Measurements from ENCODE around the gene ALDH8A1.

The ALDH8A1 gene

GRCh38 chr6:134951494-134952263 lies 1.8 kb upstream of the ALDH8A1 start:
- Histone ChIP-seq H3K36me3 (ENCODE audit: insufficient read depth, insufficient read length, low read length) (no peaks in the 10 kb centered on the region), H3K27me3 (ENCODE audit: insufficient read depth, insufficient read length) (no peaks in the 10 kb centered on the region), H3K4me1 (ENCODE audit: insufficient read depth, insufficient read length) (no peaks in the 10 kb centered on the region), H3K4me3 (ENCODE audit: insufficient read length, low read depth) (no peak overlapping the region), H3K9ac (ENCODE audit: insufficient read length, low read depth) (no peak overlapping the region), H3K9me3 (ENCODE audit: insufficient read depth, low read length) (no peaks in the 10 kb centered on the region)
- TF ChIP-seq ZNF274 (IDR thresholded peaks at IDR 0.05; ENCODE audit: low read depth, low read length): no peak
- TF ChIP-seq SUZ12 (IDR thresholded peaks at IDR 0.05; ENCODE audit: extremely low read depth, insufficient read depth, insufficient read length): no peak
- TF ChIP-seq YY1 (IDR thresholded peaks at IDR 0.05; ENCODE audit: insufficient read depth, insufficient read length): no peak
- DNase-seq (ENCODE audit: low read depth, low spot score): no peak

DNA sequence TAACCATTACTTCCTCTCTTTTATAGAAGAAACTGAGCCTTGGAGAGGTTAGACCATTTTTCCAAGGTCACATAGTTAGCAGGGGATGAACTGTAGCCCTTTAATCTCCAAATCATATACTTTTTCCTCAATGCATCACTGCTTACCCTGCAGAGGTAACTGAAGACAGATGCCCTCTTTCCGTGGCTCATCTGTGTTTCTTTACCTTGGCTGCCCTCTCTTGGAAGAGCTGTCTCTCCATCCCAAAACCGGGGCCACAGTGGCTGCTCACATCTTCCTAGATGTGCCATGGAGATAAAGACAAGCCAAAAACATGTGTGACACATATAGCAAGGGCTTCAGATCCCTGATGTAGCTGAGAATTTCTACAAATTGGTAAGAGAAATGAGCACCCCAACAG lies 581 bp upstream of the ALDH8A1 start:
- TF ChIP-seq SUZ12 (IDR thresholded peaks at IDR 0.05; ENCODE audit: extremely low read depth, insufficient read depth, insufficient read length) (no peak), YY1 (IDR thresholded peaks at IDR 0.05; ENCODE audit: insufficient read depth, insufficient read length) (no peak), ZNF274 (IDR thresholded peaks at IDR 0.05; ENCODE audit: low read depth, low read length) (no peak)
- no peak for DNase-seq (ENCODE audit: low read depth, low spot score)
- H3K27me3 ChIP-seq (ENCODE audit: insufficient read depth, insufficient read length): no peaks in the 10 kb centered on the region
- no peaks in the 10 kb centered on the region for H3K4me1 ChIP-seq (ENCODE audit: insufficient read depth, insufficient read length)
- H3K9ac ChIP-seq (ENCODE audit: insufficient read length, low read depth): no peak overlapping the region
- no peaks in the 10 kb centered on the region for H3K36me3 ChIP-seq (ENCODE audit: insufficient read depth, insufficient read length, low read length)
- no peaks in the 10 kb centered on the region for H3K9me3 ChIP-seq (ENCODE audit: insufficient read depth, low read length)
- no peak overlapping the region for H3K4me3 ChIP-seq (ENCODE audit: insufficient read length, low read depth)

GRCh38 chr6:134948691-134949090 lies 1.2 kb downstream of the ALDH8A1 start:
- Histone ChIP-seq H3K4me3 (ENCODE audit: insufficient read length, low read depth) (no peak overlapping the region), H3K27me3 (ENCODE audit: insufficient read depth, insufficient read length) (no peaks in the 10 kb centered on the region), H3K9me3 (ENCODE audit: insufficient read depth, low read length) (no peaks in the 10 kb centered on the region), H3K9ac (ENCODE audit: insufficient read length, low read depth) (no peak overlapping the region), H3K36me3 (ENCODE audit: insufficient read depth, insufficient read length, low read length) (no peaks in the 10 kb centered on the region), H3K4me1 (ENCODE audit: insufficient read depth, insufficient read length) (no peaks in the 10 kb centered on the region)
- TF ChIP-seq SUZ12 (IDR thresholded peaks at IDR 0.05; ENCODE audit: extremely low read depth, insufficient read depth, insufficient read length): no peak
- TF ChIP-seq YY1 (IDR thresholded peaks at IDR 0.05; ENCODE audit: insufficient read depth, insufficient read length): no peak
- no peak for TF ChIP-seq ZNF274 (IDR thresholded peaks at IDR 0.05; ENCODE audit: low read depth, low read length)
- no peak for DNase-seq (ENCODE audit: low read depth, low spot score)

DNA sequence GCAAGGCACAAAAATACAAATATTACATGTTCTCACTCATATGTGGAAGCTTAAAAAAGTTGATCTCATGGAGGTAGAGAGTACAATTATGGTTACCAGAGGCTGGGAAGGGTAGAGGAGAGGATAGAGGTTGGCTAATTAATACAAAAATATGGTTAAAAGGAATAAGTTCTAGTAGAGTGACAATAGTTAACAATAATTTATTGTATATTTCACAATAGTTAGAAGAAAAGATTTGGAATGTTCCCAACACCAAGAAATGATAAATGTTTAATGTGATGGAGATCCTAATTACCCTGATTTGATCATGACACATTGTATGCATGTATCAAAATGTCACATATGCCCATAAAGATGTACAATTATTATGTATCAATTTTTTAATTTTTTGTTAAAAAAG lies 1.8 kb downstream of the ALDH8A1 start:
- Histone ChIP-seq H3K9me3 (ENCODE audit: insufficient read depth, low read length) (no peaks in the 10 kb centered on the region), H3K9ac (ENCODE audit: insufficient read length, low read depth) (no peak overlapping the region), H3K4me3 (ENCODE audit: insufficient read length, low read depth) (no peak overlapping the region), H3K27me3 (ENCODE audit: insufficient read depth, insufficient read length) (no peaks in the 10 kb centered on the region), H3K36me3 (ENCODE audit: insufficient read depth, insufficient read length, low read length) (no peaks in the 10 kb centered on the region), H3K4me1 (ENCODE audit: insufficient read depth, insufficient read length) (no peaks in the 10 kb centered on the region)
- TF ChIP-seq ZNF274 (IDR thresholded peaks at IDR 0.05; ENCODE audit: low read depth, low read length) (no peak), YY1 (IDR thresholded peaks at IDR 0.05; ENCODE audit: insufficient read depth, insufficient read length) (no peak), SUZ12 (IDR thresholded peaks at IDR 0.05; ENCODE audit: extremely low read depth, insufficient read depth, insufficient read length) (no peak)
- no peak for DNase-seq (ENCODE audit: low read depth, low spot score)

DNA sequence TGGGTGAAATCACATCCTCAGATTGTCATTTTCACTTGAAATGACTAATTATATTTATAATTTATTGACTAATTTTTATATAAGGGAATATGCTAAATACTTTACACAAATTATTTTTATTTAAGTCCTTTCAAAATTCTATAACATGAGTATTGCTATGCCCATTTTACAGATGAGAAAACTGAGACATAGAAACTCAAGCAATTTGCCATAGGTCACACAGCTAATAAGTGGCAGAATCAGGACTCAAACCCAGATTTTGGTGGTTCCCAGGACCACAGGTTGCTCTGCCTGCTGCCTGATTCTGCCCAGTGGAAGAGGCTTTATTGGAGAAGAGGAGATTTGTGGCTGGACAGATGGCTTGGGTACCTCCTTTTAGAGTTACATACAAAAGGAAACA lies 4.9 kb downstream of the ALDH8A1 start:
- no peaks in the 10 kb centered on the region for H3K27me3 ChIP-seq (ENCODE audit: insufficient read depth, insufficient read length)
- TF ChIP-seq YY1 (IDR thresholded peaks at IDR 0.05; ENCODE audit: insufficient read depth, insufficient read length) (no peak), ZNF274 (IDR thresholded peaks at IDR 0.05; ENCODE audit: low read depth, low read length) (no peak), SUZ12 (IDR thresholded peaks at IDR 0.05; ENCODE audit: extremely low read depth, insufficient read depth, insufficient read length) (no peak)
- DNase-seq (ENCODE audit: low read depth, low spot score): no peak
- H3K4me3 ChIP-seq (ENCODE audit: insufficient read length, low read depth): no peak overlapping the region
- no peak overlapping the region for H3K9ac ChIP-seq (ENCODE audit: insufficient read length, low read depth)
- H3K4me1 ChIP-seq (ENCODE audit: insufficient read depth, insufficient read length): no peaks in the 10 kb centered on the region
- H3K9me3 ChIP-seq (ENCODE audit: insufficient read depth, low read length): no peaks in the 10 kb centered on the region
- no peaks in the 10 kb centered on the region for H3K36me3 ChIP-seq (ENCODE audit: insufficient read depth, insufficient read length, low read length)

- no peak for TF ChIP-seq ZNF274 (IDR thresholded peaks at IDR 0.05; ENCODE audit: low read depth, low read length)
- TF ChIP-seq YY1 (IDR thresholded peaks at IDR 0.05; ENCODE audit: insufficient read depth, insufficient read length): no peak
- no peak for TF ChIP-seq SUZ12 (IDR thresholded peaks at IDR 0.05; ENCODE audit: extremely low read depth, insufficient read depth, insufficient read length)
- no peak overlapping the region for H3K9ac ChIP-seq (ENCODE audit: insufficient read length, low read depth)
- H3K4me3 ChIP-seq (ENCODE audit: insufficient read length, low read depth): no peak overlapping the region
- no peaks in the 10 kb centered on the region for H3K27me3 ChIP-seq (ENCODE audit: insufficient read depth, insufficient read length)
- no peaks in the 10 kb centered on the region for H3K9me3 ChIP-seq (ENCODE audit: insufficient read depth, low read length)
- H3K4me1 ChIP-seq (ENCODE audit: insufficient read depth, insufficient read length): no peaks in the 10 kb centered on the region
- no peak for DNase-seq (ENCODE audit: low read depth, low spot score)
- H3K36me3 ChIP-seq (ENCODE audit: insufficient read depth, insufficient read length, low read length): no peaks in the 10 kb centered on the region
Observed at GRCh38 chr6:134943522-134944111, 6.3 kb downstream of the ALDH8A1 start.

- H3K27me3 ChIP-seq (ENCODE audit: insufficient read depth, insufficient read length): no peaks in the 10 kb centered on the region
- DNase-seq (ENCODE audit: low read depth, low spot score): no peak
- H3K4me3 ChIP-seq (ENCODE audit: insufficient read length, low read depth): no peak overlapping the region
- no peaks in the 10 kb centered on the region for H3K9me3 ChIP-seq (ENCODE audit: insufficient read depth, low read length)
- TF ChIP-seq YY1 (IDR thresholded peaks at IDR 0.05; ENCODE audit: insufficient read depth, insufficient read length): no peak
- no peak for TF ChIP-seq ZNF274 (IDR thresholded peaks at IDR 0.05; ENCODE audit: low read depth, low read length)
- no peak for TF ChIP-seq SUZ12 (IDR thresholded peaks at IDR 0.05; ENCODE audit: extremely low read depth, insufficient read depth, insufficient read length)
- no peaks in the 10 kb centered on the region for H3K4me1 ChIP-seq (ENCODE audit: insufficient read depth, insufficient read length)
- no peak overlapping the region for H3K9ac ChIP-seq (ENCODE audit: insufficient read length, low read depth)
- no peaks in the 10 kb centered on the region for H3K36me3 ChIP-seq (ENCODE audit: insufficient read depth, insufficient read length, low read length)
Observed at GRCh38 chr6:134938896-134939295, 11.0 kb downstream of the ALDH8A1 start.
